H1 (cell line): ENCODE measurements around the gene TRDMT1. TPM values are rescaled to one million over a fixed set of nuclear protein-coding genes. Genes with fewer than 3 reads are reported as not detected.

Experiments used
- ATF2 ChIP-seq: IDR thresholded peaks from 2 replicates; pipeline ENCODE4 v1.6.1; 2012; ENCODE audit warnings: low read length, inconsistent platforms
- BRCA1 ChIP-seq: IDR thresholded peaks from 2 replicates; pipeline ENCODE4 v1.6.1; 2012; ENCODE audit warnings: low read depth, low read length, improper control_type of control experiment
- EZH2 ChIP-seq: fragments of 200-600 bp; sonication (generic); IDR thresholded peaks from 2 replicates; pipeline ENCODE4 v1.7.1; 2012; ENCODE audit warnings: low read depth, mild to moderate bottlenecking, moderate library complexity, low read length, inconsistent platforms; ENCODE audit not compliant: severe bottlenecking
- HDAC6 ChIP-seq: IDR thresholded peaks from one replicate; pipeline ENCODE4 v1.7.1; 2012; ENCODE audit warnings: low read depth, mild to moderate bottlenecking, inconsistent platforms, low read length, moderate library complexity
- JUN ChIP-seq: IDR thresholded peaks from 2 replicates; pipeline ENCODE4 v1.6.1; 2011; ENCODE audit warnings: low read depth, mild to moderate bottlenecking, improper control_type of control experiment, low read length
- RNF2 ChIP-seq: fragments of 200-900, 300-1000 bp; sonication (generic); IDR thresholded peaks from 2 replicates; pipeline ENCODE4 v1.7.1; 2016; ENCODE audit warnings: borderline replicate concordance, low read depth, mild to moderate bottlenecking, antibody characterized with exemption, low read length; ENCODE audit not compliant: poor library complexity, severe bottlenecking; ENCODE audit errors: missing control alignments
- RXRA ChIP-seq: IDR thresholded peaks from 2 replicates; pipeline ENCODE4 v1.6.1; 2011; ENCODE audit warnings: low read depth, mild to moderate bottlenecking, low read length, moderate library complexity; ENCODE audit not compliant: insufficient read depth
- SIN3A ChIP-seq, 2 experiments: IDR thresholded peaks in 1 of 2; conservative IDR thresholded peaks in 1 of 2; 2 replicates each; pipeline ENCODE4 v1.6.1; 2011 to 2012; ENCODE audit warnings: low read length in 2 of 2, improper control_type of control experiment in 1 of 2, low read depth in 1 of 2, mild to moderate bottlenecking in 1 of 2
- SP2 ChIP-seq: IDR thresholded peaks from 2 replicates; pipeline ENCODE4 v1.6.1; 2012; ENCODE audit warnings: mild to moderate bottlenecking, low read length, inconsistent platforms
- TCF12 ChIP-seq: IDR thresholded peaks from 2 replicates; pipeline ENCODE4 v1.6.1; 2011; ENCODE audit warnings: low read depth, mild to moderate bottlenecking, low read length
- polyA plus RNA-seq, 7 experiments: library from polyadenylated mRNA; depleted of rRNA in 3 of 7; stranded (reverse) in 5 of 7; unstranded in 2 of 7; fragments of >200 nt in 5 of 7; fragments of 200-250 nt in 2 of 7; gene quantifications; 1 replicate in 5 of 7; 2 replicates in 1 of 7; 4 replicates in 1 of 7; pipeline versions ENCODE4 v1.2.1 to v1.2.3, GENCODE V29; 2011 to 2013; ENCODE audit warnings: missing spikeins in 2 of 7, mixed read lengths in 2 of 7
- total RNA-seq: library from RNA; stranded (reverse); fragmentation: NEBNext Ultra II Directional; extraction: Animal tissue kit (Norgen Biotek cat#: 25700); gene quantifications from 2 replicates; pipeline ENCODE4 v1.2.1, GENCODE V29; 2021

Gene TRDMT1
- total and polyA plus RNA-seq, 2 of the 8 experiments (the other 6 are each of a cell fraction or from before 2014, with no cell fraction given): 7.4 to 21.4 TPM

DNA sequence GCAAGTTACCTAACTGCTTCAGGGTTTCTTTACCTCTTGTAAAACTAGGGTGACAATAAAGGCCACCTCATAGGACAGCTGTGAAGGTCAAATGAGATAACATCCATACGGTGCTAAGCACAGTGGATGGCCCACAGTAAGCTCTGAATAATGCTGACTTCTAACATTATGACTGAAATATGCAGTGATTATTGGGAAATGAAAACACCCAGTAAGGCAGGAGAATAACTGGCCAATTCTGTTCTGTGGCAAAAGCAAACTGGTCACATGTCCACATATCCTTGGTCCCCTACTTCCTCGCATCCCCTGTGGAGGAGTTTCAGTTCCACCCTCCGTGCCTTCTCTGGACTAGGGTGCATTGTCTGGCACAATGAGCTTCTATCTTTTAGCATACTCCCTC, 73.2 kb downstream of the TRDMT1 start (continued):
- TF ChIP-seq ATF2 (no peak), RXRA (no peak), RNF2 (no peak), EZH2 (no peak), BRCA1 (no peak), SP2 (no peak), JUN (no peak), TCF12 (no peak), HDAC6 (no peak), SIN3A (conservative IDR thresholded peaks at IDR 0.05 in 1 of 2, IDR thresholded peaks at IDR 0.05 in 1 of 2; ENCODE audit: low read depth in 1 of 2, low read length in 2 of 2) (no peak)
